ENCODE results near the gene CDC42EP4.

GRCh38 chr17:73316919-73317505 is 5.2 kb upstream of the CDC42EP4 start:
- TF ChIP-seq JUND (IDR thresholded peaks at IDR 0.05) (no peak), CTCF (IDR thresholded peaks at IDR 0.05; ENCODE audit: low read depth, low read length, missing input control) (no peak), RAD21 (IDR thresholded peaks at IDR 0.05) (no peak), TAF1 (conservative IDR thresholded peaks at IDR 0.05) (no peak), GABPA (IDR thresholded peaks at IDR 0.05 in 1 of 2, conservative IDR thresholded peaks at IDR 0.05 in 1 of 2) (no peak), RXRA (IDR thresholded peaks at IDR 0.05) (no peak), REST (IDR thresholded peaks at IDR 0.05) (no peak), ATF3 (IDR thresholded peaks at IDR 0.05) (no peak), EGR1 (IDR thresholded peaks at IDR 0.05; ENCODE audit: low read depth in 2 of 2) (no peak), MAX (IDR thresholded peaks at IDR 0.05) (no peak), FOXA1 (IDR thresholded peaks at IDR 0.05) (no peak), YY1 (IDR thresholded peaks at IDR 0.05) (no peak), FOXA2 (IDR thresholded peaks at IDR 0.05) (no peak), NR2F2 (IDR thresholded peaks at IDR 0.05) (no peak)
